IMR-90 (cell line): Measurements from ENCODE around the gene NLRC3. TPM values are rescaled to one million over a fixed set of nuclear protein-coding genes. Genes with fewer than 3 reads are reported as not detected.

Experiments used
- ATAC-seq: fragments of 200-7000 bp; cut with Tn5 transposase; 2 replicates; pipeline ENCODE4 v1.9.1; 2020; ENCODE audit warnings: low read depth, mild to moderate bottlenecking, moderate library complexity
- BruUV-seq: library from RNA; stranded (reverse); fragments of 400-500 nt; replicated peaks from 2 replicates; lab custom pipeline; 2021; lab: Mats Ljungman, UMichigan
- CTCF ChIA-PET: fragments of 300-600 bp; formaldehyde crosslinking; extraction: SDS; loops from one replicate; lab custom pipeline; 2021; ENCODE audit warnings: antibody characterized with exemption; lab: Yijun Ruan, JAX
- POLR2A ChIA-PET: fragments of 300-600 bp; sonication (Branson Sonifier 250); formaldehyde crosslinking; loops from one replicate; lab custom pipeline; 2022; ENCODE audit warnings: antibody characterized with exemption; ENCODE audit not compliant: unreplicated experiment; lab: Charles Lee
- DNase-seq: peaks from one replicate; pipeline ENCODE4 v3.0.0; 2013
- H2AFZ ChIP-seq: replicated peaks from 2 replicates; pipeline ENCODE3; 2013; ENCODE audit warnings: low read length, mild to moderate bottlenecking; ENCODE audit not compliant: poor library complexity
- H2AK5ac ChIP-seq: 2 replicates; pipeline ENCODE4 v1.6.1; 2013; ENCODE audit warnings: low read depth, low read length, inconsistent platforms
- H2AK9ac ChIP-seq: replicated peaks from 2 replicates; pipeline ENCODE3; 2013; ENCODE audit warnings: mild to moderate bottlenecking, low read depth, low read length, moderate library complexity; ENCODE audit not compliant: poor library complexity
- H2BK120ac ChIP-seq: 2 replicates; pipeline ENCODE4 v1.6.1; 2013; ENCODE audit warnings: low read depth, low read length, inconsistent platforms
- H2BK15ac ChIP-seq: 3 replicates; pipeline ENCODE4 v1.6.1; 2013; ENCODE audit warnings: low read depth, low read length, inconsistent platforms
- H2BK20ac ChIP-seq: 2 replicates; pipeline ENCODE4 v1.6.1; 2013; ENCODE audit warnings: low read depth, mild to moderate bottlenecking, inconsistent platforms, low read length, moderate library complexity
- H2BK5ac ChIP-seq: 2 replicates; pipeline ENCODE4 v1.6.1; 2013; ENCODE audit warnings: mild to moderate bottlenecking, low read depth, low read length, inconsistent platforms; ENCODE audit not compliant: poor library complexity, severe bottlenecking
- H3K14ac ChIP-seq: replicated peaks from 2 replicates; pipeline ENCODE4 v1.6.1; 2013; ENCODE audit warnings: low read depth, low read length, inconsistent platforms
- H3K18ac ChIP-seq: 2 replicates; pipeline ENCODE4 v1.6.1; 2013; ENCODE audit warnings: low read depth, low read length, control low read depth
- H3K23ac ChIP-seq: 2 replicates; pipeline ENCODE4 v1.6.1; 2013; ENCODE audit warnings: low read depth, low read length, inconsistent platforms
- H3K27ac ChIP-seq: 2 replicates; pipeline ENCODE4 v1.5.1; 2013; ENCODE audit warnings: mild to moderate bottlenecking, control low read depth, low read length; ENCODE audit not compliant: insufficient read depth
- H3K27me3 ChIP-seq: 2 replicates; pipeline ENCODE4 v1.6.1; 2013; ENCODE audit warnings: low read length; ENCODE audit not compliant: control insufficient read depth, insufficient read depth
- H3K36me3 ChIP-seq: 2 replicates; pipeline ENCODE4 v1.6.1; 2013; ENCODE audit warnings: low read length, mixed read lengths; ENCODE audit not compliant: control insufficient read depth, insufficient read depth
- H3K4ac ChIP-seq: 2 replicates; pipeline ENCODE4 v1.6.1; 2013; ENCODE audit warnings: low read depth, low read length, inconsistent platforms
- H3K4me1 ChIP-seq: 2 replicates; pipeline ENCODE4 v1.6.1; 2013; ENCODE audit warnings: low read length, mixed read lengths; ENCODE audit not compliant: control insufficient read depth, insufficient read depth
- H3K4me2 ChIP-seq: 2 replicates; pipeline ENCODE4 v1.6.1; 2013; ENCODE audit warnings: low read depth, mild to moderate bottlenecking, control low read depth, low read length, moderate library complexity
- H3K4me3 ChIP-seq: 2 replicates; pipeline ENCODE4 v1.5.1; 2013; ENCODE audit warnings: low read depth, mild to moderate bottlenecking, control low read depth, low read length, moderate library complexity; ENCODE audit not compliant: insufficient read depth
- H3K56ac ChIP-seq: 2 replicates; pipeline ENCODE4 v1.6.1; 2013; ENCODE audit warnings: low read length, inconsistent platforms; ENCODE audit not compliant: insufficient read depth; ENCODE audit errors: extremely low read depth
- H3K79me1 ChIP-seq, 2 experiments: 2 replicates each; pipeline ENCODE4 v1.6.1; 2013; ENCODE audit warnings: low read length in 2 of 2, inconsistent platforms in 1 of 2, low read depth in 1 of 2
- H3K9ac ChIP-seq: 2 replicates; pipeline ENCODE4 v1.6.1; 2013; ENCODE audit warnings: low read depth, low read length, control low read depth
- H3K9me1 ChIP-seq: 2 replicates; pipeline ENCODE4 v1.6.1; 2013; ENCODE audit warnings: low read length, inconsistent platforms; ENCODE audit not compliant: insufficient read depth
- H3K9me3 ChIP-seq: 2 replicates; pipeline ENCODE4 v1.6.1; 2013; ENCODE audit warnings: low read length; ENCODE audit not compliant: control insufficient read depth, insufficient read depth
- H4K20me1 ChIP-seq: 2 replicates; pipeline ENCODE4 v1.6.1; 2013; ENCODE audit warnings: low read length, inconsistent platforms; ENCODE audit not compliant: insufficient read depth
- H4K5ac ChIP-seq: 2 replicates; pipeline ENCODE4 v1.6.1; 2013; ENCODE audit warnings: mild to moderate bottlenecking, low read depth, low read length, control low read depth
- H4K8ac ChIP-seq, 2 experiments: 2 replicates each; pipeline ENCODE4 v1.6.1; 2013; ENCODE audit warnings: low read depth in 2 of 2, low read length in 2 of 2, control low read depth in 1 of 2, inconsistent platforms in 1 of 2
- H4K91ac ChIP-seq: 2 replicates; pipeline ENCODE4 v1.6.1; 2013; ENCODE audit warnings: low read depth, low read length, inconsistent platforms; ENCODE audit not compliant: insufficient read depth
- BHLHE40 ChIP-seq: fragments of 150-350 bp; IDR thresholded peaks from 2 replicates; pipeline ENCODE4 v1.6.1; 2016; ENCODE audit warnings: mild to moderate bottlenecking, low read depth, low read length
- CHD1 ChIP-seq: IDR thresholded peaks from 2 replicates; pipeline ENCODE4 v1.6.1; 2012; ENCODE audit warnings: low read depth, low read length, improper control_type of control experiment
- FOS ChIP-seq: fragments of 150-350 bp; IDR thresholded peaks from 2 replicates; pipeline ENCODE4 v1.6.1; 2016; ENCODE audit warnings: low read depth, low read length
- MXI1 ChIP-seq: IDR thresholded peaks from 2 replicates; pipeline ENCODE4 v1.6.1; 2012; ENCODE audit warnings: low read depth, mild to moderate bottlenecking, low read length, moderate library complexity, borderline replicate concordance
- POLR2A ChIP-seq: IDR thresholded peaks from 2 replicates; pipeline ENCODE4 v1.6.1; 2012; ENCODE audit warnings: mild to moderate bottlenecking, low read depth, low read length
- RAD21 ChIP-seq: IDR thresholded peaks from 2 replicates; pipeline ENCODE4 v1.6.1; 2012; ENCODE audit warnings: low read length, improper control_type of control experiment
- RCOR1 ChIP-seq: IDR thresholded peaks from 2 replicates; pipeline ENCODE4 v1.6.1; 2012; ENCODE audit warnings: mild to moderate bottlenecking, low read length, improper control_type of control experiment; ENCODE audit not compliant: insufficient replicate concordance
- SMC3 ChIP-seq: fragments of 150-350 bp; IDR thresholded peaks from 2 replicates; pipeline ENCODE4 v1.6.1; 2016; ENCODE audit warnings: low read depth, mild to moderate bottlenecking, antibody characterized with exemption, low read length, moderate library complexity
- WGBS, 2 experiments: methylation state at CpG; one replicate each; pipeline versions ENCODE4 v1.1.5 to v1.1.7; 2013; ENCODE audit warnings: missing lambda C conversion rate in 2 of 2; ENCODE audit not compliant: insufficient read length in 1 of 2; ENCODE audit errors: extremely low coverage in 2 of 2; 5-methylcytosine and 5-hydroxymethylcytosine counted together
- dilution Hi-C: fragments of 300-500 bp; cut with HindIII; formaldehyde crosslinking; loops from one replicate; pipeline ENCODE4 v1.14.3; 2018; ENCODE audit warnings: low sequenced_read_pairs; ENCODE audit not compliant: unreplicated experiment
- in situ Hi-C: fragments of 300-500 bp; cut with MboI; formaldehyde crosslinking; loops from 3 replicates; pipeline ENCODE4 v1.14.3; 2019; ENCODE audit warnings: low sequenced_read_pairs, inconsistent platforms, mixed read lengths
- intact Hi-C: fragments of 100-400 bp; cut with micrococcal nuclease; formaldehyde crosslinking; loops from 2 replicates; pipeline ENCODE4 v1.10.0; 2022
- polyA plus RNA-seq, 3 experiments: library from polyadenylated mRNA; depleted of rRNA; stranded (reverse); fragments of >200 nt; gene quantifications; 2 replicates each; pipeline ENCODE4 v1.2.3, GENCODE V29; 2012; ENCODE audit warnings: low replicate concordance in 1 of 3
- total RNA-seq: library from RNA; depleted of rRNA; stranded (reverse); fragments of >200 nt; gene quantifications from 2 replicates; pipeline ENCODE4 v1.2.3, GENCODE V29; 2012
- TF ChIP-seq, protein P1 (sequence below): fragments of 150-350 bp; IDR thresholded peaks from 2 replicates; pipeline ENCODE4 v1.6.1; 2017; ENCODE audit warnings: mild to moderate bottlenecking, antibody characterized with exemption, low read length, low read depth

NLRC3 gene
- total and polyA plus RNA-seq, 2 of the 4 experiments (the other 2 are of a cell fraction) = not detected

DNA sequence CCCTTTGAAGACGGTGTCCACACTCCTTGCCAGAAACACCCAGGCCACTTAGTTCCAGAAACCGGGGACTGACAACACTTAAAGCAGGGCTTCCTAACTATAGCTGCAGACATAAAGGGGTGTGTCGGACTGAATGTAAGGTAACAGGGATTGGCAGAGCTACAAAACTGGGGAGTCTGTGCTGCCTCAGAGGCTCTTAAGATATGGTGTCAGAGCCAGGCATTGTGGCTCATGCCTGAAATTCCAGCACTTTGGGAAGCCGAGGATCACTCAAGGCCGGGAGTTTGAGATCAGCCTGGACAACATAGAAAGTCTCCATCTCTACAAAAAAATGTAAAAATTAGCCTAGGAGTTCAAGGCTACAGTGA lies 14.2 kb upstream of the NLRC3 start:
- Histone ChIP-seq H3K14ac (no peak overlapping the region), H3K4me1 (no peaks in the 10 kb centered on the region), H4K91ac (no peak overlapping the region), H3K4ac (no peak overlapping the region), H3K27me3 (no peaks in the 10 kb centered on the region), H2AFZ (no peak overlapping the region), H2BK5ac (no peak overlapping the region), H2BK20ac (no peak overlapping the region), H2BK120ac (no peak overlapping the region), H3K56ac (no peak overlapping the region), H3K27ac (no peak overlapping the region), H2AK5ac (no peak overlapping the region), H3K9me3 (no peaks in the 10 kb centered on the region), H4K5ac (no peak overlapping the region), H4K8ac (no peak overlapping the region), H3K36me3 (peaks cover 21% of the 10 kb centered on the region; the same call in 1 of the 2 replicates), H3K4me2 (no peak overlapping the region), H2AK9ac (no peak overlapping the region), H3K4me3 (no peak overlapping the region), H3K23ac (no peak overlapping the region), H3K9me1 (peaks cover 6% of the 10 kb centered on the region; the same call in 1 of the 2 replicates), H2BK15ac (no peak overlapping the region), H3K9ac (no peak overlapping the region), H3K18ac (no peak overlapping the region), H4K20me1 (no peaks in the 10 kb centered on the region), H3K79me1 (no peaks in the 10 kb centered on the region)
- dilution Hi-C loops = no loop called here
- ChIA-PET CTCF (no interaction called here), POLR2A (no interaction called here)
- in situ Hi-C loops = no loop called here
- TF ChIP-seq RAD21 (no peak), MXI1 (no peak), CHD1 (no peak), POLR2A (no peak), BHLHE40 (no peak), SMC3 (no peak), RCOR1 (no peak), FOS (no peak)
- TF ChIP-seq, protein P1, sequence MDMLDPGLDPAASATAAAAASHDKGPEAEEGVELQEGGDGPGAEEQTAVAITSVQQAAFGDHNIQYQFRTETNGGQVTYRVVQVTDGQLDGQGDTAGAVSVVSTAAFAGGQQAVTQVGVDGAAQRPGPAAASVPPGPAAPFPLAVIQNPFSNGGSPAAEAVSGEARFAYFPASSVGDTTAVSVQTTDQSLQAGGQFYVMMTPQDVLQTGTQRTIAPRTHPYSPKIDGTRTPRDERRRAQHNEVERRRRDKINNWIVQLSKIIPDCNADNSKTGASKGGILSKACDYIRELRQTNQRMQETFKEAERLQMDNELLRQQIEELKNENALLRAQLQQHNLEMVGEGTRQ = no peak
- BruUV-seq = no TSS peak
- no peak for ATAC-seq
- DNase-seq = no peak
- intact Hi-C loops = no loop called here
- no CpG with 5 or more reads among the region's 5 CpGs for WGBS, 2 experiments
